CD4-positive, alpha-beta T cell (primary cell): ENCODE results near the gene PISD. TPM values are rescaled to one million over a fixed set of nuclear protein-coding genes. Genes with fewer than 3 reads are reported as not detected.

Source experiments
- ATAC-seq: fragments of 200-7000 bp; cut with Tn5 transposase; one replicate; pipeline ENCODE4 v1.10.0; 2022; ENCODE audit warnings: mild to moderate bottlenecking; ENCODE audit not compliant: poor library complexity
- CTCF ChIA-PET: fragments of 350-600 bp; sonication (Branson Sonifier 250); formaldehyde crosslinking; loops from one replicate; lab custom pipeline; 2021; ENCODE audit warnings: antibody characterized with exemption, inconsistent platforms; lab: Charles Lee
- POLR2A ChIA-PET: fragments of 350-600 bp; sonication (Branson Sonifier 250); formaldehyde crosslinking; loops from one replicate; lab custom pipeline; 2021; ENCODE audit warnings: antibody characterized with exemption, inconsistent platforms; lab: Charles Lee
- DNase-seq, 14 experiments: peaks; one replicate each; pipeline ENCODE4 v3.0.0-alpha.2; 2013 to 2020; ENCODE audit warnings: mixed read lengths in 2 of 14
- H3K27ac ChIP-seq, 2 donors: one replicate each; pipeline versions ENCODE4 v1.5.1 to v1.7.0; 2013; ENCODE audit warnings: low read length in 2 of 2, low read depth in 1 of 2, mild to moderate bottlenecking in 1 of 2
- H3K27me3 ChIP-seq, 2 experiments: 1 replicate in 1 of 2; 2 replicates in 1 of 2; pipeline versions ENCODE4 v1.6.1 to v1.7.0; 2013; ENCODE audit warnings: low read length in 2 of 2, control low read depth in 1 of 2, mild to moderate bottlenecking in 1 of 2, moderate library complexity in 1 of 2; ENCODE audit not compliant: insufficient read depth in 2 of 2, control insufficient read depth in 1 of 2
- H3K36me3 ChIP-seq: one replicate; pipeline ENCODE4 v1.6.1; 2013; ENCODE audit warnings: low read length, control low read depth; ENCODE audit not compliant: insufficient read depth
- H3K4me1 ChIP-seq: one replicate; pipeline ENCODE4 v1.6.1; 2013; ENCODE audit warnings: low read length, control low read depth; ENCODE audit not compliant: insufficient read depth
- H3K4me3 ChIP-seq: one replicate; pipeline ENCODE4 v1.5.1; 2013; ENCODE audit warnings: mild to moderate bottlenecking, low read length, moderate library complexity
- H3K9me3 ChIP-seq, 2 experiments: 1 replicate in 1 of 2; 2 replicates in 1 of 2; pipeline versions ENCODE4 v1.6.1 to v1.7.0; 2013; ENCODE audit warnings: low read length in 2 of 2, mild to moderate bottlenecking in 2 of 2, control low read depth in 1 of 2, moderate library complexity in 1 of 2; ENCODE audit not compliant: control insufficient read depth in 1 of 2, insufficient read depth in 1 of 2
- H3K27ac Mint-ChIP-seq: one replicate; pipeline ENCODE4 v1.8.0; 2020; ENCODE audit warnings: mixed read lengths
- H3K27me3 Mint-ChIP-seq: one replicate; pipeline ENCODE4 v1.8.0; 2021; ENCODE audit warnings: mixed read lengths
- H3K36me3 Mint-ChIP-seq: one replicate; pipeline ENCODE4 v1.8.0; 2021; ENCODE audit warnings: low read depth, mixed read lengths
- H3K4me1 Mint-ChIP-seq: one replicate; pipeline ENCODE4 v1.8.0; 2021; ENCODE audit warnings: low read depth, mixed read lengths
- H3K4me3 Mint-ChIP-seq: one replicate; pipeline ENCODE4 v1.8.0; 2020; ENCODE audit warnings: mild to moderate bottlenecking, mixed read lengths
- H3K9me3 Mint-ChIP-seq: one replicate; pipeline ENCODE4 v1.8.0; 2020; ENCODE audit warnings: mixed read lengths
- CTCF ChIP-seq: fragments of 200-600 bp; IDR thresholded peaks from one replicate; pipeline ENCODE4 v1.8.0; 2022; ENCODE audit warnings: antibody characterized with exemption, mild to moderate bottlenecking
- intact Hi-C, 2 experiments: fragments of 100-400 bp; cut with DNase I in 1 of 2; cut with micrococcal nuclease in 1 of 2; formaldehyde crosslinking; loops; one replicate each; pipeline versions ENCODE4 v1.15.1 to v1.9.0; 2023 to 2025; cut with DNase I, micrococcal nuclease
- total RNA-seq, 174 experiments: library from RNA in 2 of 174; stranded (reverse) in 2 of 174; gene quantifications; one replicate each; pipeline ENCODE4 v1.2.3 and lab custom pipeline; 2021 to 2026

Gene PISD
- total RNA-seq, 2 experiments from 2014 or later, result 23.4 to 25.3 TPM

GRCh38 chr22:31613286-31613903, 48.6 kb downstream of the PISD start:
- H3K27ac Mint-ChIP-seq, result peak overlapping the region; percentile 59
- ChIA-PET CTCF (interaction anchor here (1.1 kb wide), 1 partner anchor 20 kb away, joined by 3 read pairs; no protein-coding TSS in a partner anchor), POLR2A (interaction anchor here (0.8 to 2.3 kb wide), 2 partner anchors 17 to 49 kb away, joined by 3 to 6 read pairs; partner anchors contain the start of gene PISD)
- intact Hi-C loops, result no loop called here
- Histone ChIP-seq H3K36me3 (peaks cover 66% of the 10 kb centered on the region), H3K9me3 (no peaks in the 10 kb centered on the region), H3K4me1 (peaks cover 19% of the 10 kb centered on the region), H3K4me3 (no peak overlapping the region), H3K27ac (no peak overlapping the region), H3K27me3 (no peaks in the 10 kb centered on the region)
- H3K4me1 Mint-ChIP-seq, result peaks cover 7% of the 10 kb centered on the region
- DNase-seq (peak in 1 of 14 experiments; percentile 14), ATAC-seq (no peak)
- H3K9me3 Mint-ChIP-seq, result no peaks in the 10 kb centered on the region
- no peak overlapping the region for H3K4me3 Mint-ChIP-seq
- TF ChIP-seq CTCF, result no peak
- H3K27me3 Mint-ChIP-seq, result no peaks in the 10 kb centered on the region
- peaks cover 85% of the 10 kb centered on the region for H3K36me3 Mint-ChIP-seq

GRCh38 chr22:31612891-31613285, 49.1 kb downstream of the PISD start:
- TF ChIP-seq CTCF, result no peak
- no peaks in the 10 kb centered on the region for H3K9me3 ChIP-seq
- Mint-ChIP-seq H3K27me3 (no peaks in the 10 kb centered on the region), H3K9me3 (no peaks in the 10 kb centered on the region), H3K36me3 (peaks cover 87% of the 10 kb centered on the region), H3K27ac (peak overlapping the region; percentile 30), H3K4me1 (peaks cover 7% of the 10 kb centered on the region), H3K4me3 (no peak overlapping the region)
- H3K36me3 ChIP-seq, result peaks cover 66% of the 10 kb centered on the region
- ChIA-PET POLR2A (interaction anchor here (0.8 to 2.3 kb wide), 2 partner anchors 17 to 49 kb away, joined by 3 to 6 read pairs; partner anchors contain the start of gene PISD), CTCF (no interaction called here)
- no peak overlapping the region for H3K4me3 ChIP-seq
- no peaks in the 10 kb centered on the region for H3K27me3 ChIP-seq
- H3K4me1 ChIP-seq, result peaks cover 19% of the 10 kb centered on the region
- H3K27ac ChIP-seq, result no peak overlapping the region
- no peak for ATAC-seq
- intact Hi-C loops, result no loop called here
- DNase-seq, result no peak

GRCh38 chr22:31611061-31611760, 50.8 kb downstream of the PISD start:
- H3K36me3 Mint-ChIP-seq, result peaks cover 88% of the 10 kb centered on the region
- peaks cover 7% of the 10 kb centered on the region for H3K4me1 Mint-ChIP-seq

More at GRCh38 chr22:31611061-31611760, 50.8 kb downstream of the PISD start:
- Histone ChIP-seq H3K4me1 (peaks cover 17% of the 10 kb centered on the region), H3K9me3 (no peaks in the 10 kb centered on the region), H3K36me3 (peaks cover 62% of the 10 kb centered on the region), H3K27me3 (no peaks in the 10 kb centered on the region), H3K4me3 (no peak overlapping the region), H3K27ac (no peak overlapping the region)
- DNase-seq (peak in 1 of 14 experiments; percentile 12), ATAC-seq (no peak)
- TF ChIP-seq CTCF, result no peak
- Mint-ChIP-seq H3K27ac (no peak overlapping the region), H3K4me3 (no peak overlapping the region), H3K9me3 (no peaks in the 10 kb centered on the region), H3K27me3 (no peaks in the 10 kb centered on the region)
- POLR2A ChIA-PET, result no interaction called here
- intact Hi-C loops, result no loop called here
- CTCF ChIA-PET, result no interaction called here
